Activated naive CD8-positive, alpha-beta T cell treated with anti-CD3 and anti-CD28 coated beads, Interleukin-2, amount 10 ng/mL, durations not matched to agents 7 days and 5 days (primary cell): ENCODE measurements around the gene LEMD1. TPM values are rescaled to one million over a fixed set of nuclear protein-coding genes. Genes with fewer than 3 reads are reported as not detected.

Experiments used
- microRNA-seq: library from miRNA; unstranded; fragments of <30 nt; microRNA quantifications from one replicate; pipeline ENCODE4 v1.2.0, GENCODE V29; 2022
- total RNA-seq, 2 experiments: library from RNA; stranded (reverse); gene quantifications; one replicate each; pipeline ENCODE4 v1.2.3, GENCODE V29; 2021

The LEMD1 gene
- total RNA-seq, 2 experiments from 2014 or later = 0.97 to 1.1 TPM

Small RNA genes lying within 50 kb of the gene (microRNA-seq; reads per million reads assigned to microRNA genes)
- 26.7 reads per million, percentile 33 among the genes with 10 or more reads in this experiment for gene MIR135B

Other genes with a start within 250 kb of the LEMD1 start
- 10 to 100 TPM; 13.2 to 13.3 TPM for gene DSTYK, start 210.4 kb downstream of the LEMD1 start, total RNA-seq
- 1 to 10 TPM; 3.4 to 4.4 TPM for gene TMCC2, start 194.1 kb downstream of the LEMD1 start, total RNA-seq
- 10 to 100 TPM; 13.0 to 14.7 TPM for gene NUAK2, start 100.3 kb downstream of the LEMD1 start, total RNA-seq
- gene KLHDC8A, start 65.1 kb downstream of the LEMD1 start, total RNA-seq = not detected
- under 1 TPM; 0.51 to 0.83 TPM for gene BLACAT1, start 34.0 kb upstream of the LEMD1 start, total RNA-seq
- 1 to 10 TPM; 7.4 to 9.9 TPM for gene CDK18, start 82.6 kb upstream of the LEMD1 start, total RNA-seq
- gene ELK4, start 210.0 kb upstream of the LEMD1 start, total RNA-seq = 100 to 1,000 TPM; 124 to 141 TPM